Stimulated activated CD4-positive, alpha-beta T cell treated with anti-CD3 and anti-CD28 coated beads, Interleukin-4, amount 100 ng/mL, for 1 hour (primary cell): Measurements from ENCODE around the gene TCHH.
A peak's percentile ranks its signal among the peaks of the same experiment; 100 is the strongest.
"Not testable (repeated sequence)": the region's sequence is repeated elsewhere in the genome, so short reads cannot be mapped to it uniquely, and the experiment has no call there.

Experiments
- DNase-seq: peaks from one replicate; pipeline ENCODE4 v3.0.0-alpha.2; 2020

TCHH gene

DNA sequence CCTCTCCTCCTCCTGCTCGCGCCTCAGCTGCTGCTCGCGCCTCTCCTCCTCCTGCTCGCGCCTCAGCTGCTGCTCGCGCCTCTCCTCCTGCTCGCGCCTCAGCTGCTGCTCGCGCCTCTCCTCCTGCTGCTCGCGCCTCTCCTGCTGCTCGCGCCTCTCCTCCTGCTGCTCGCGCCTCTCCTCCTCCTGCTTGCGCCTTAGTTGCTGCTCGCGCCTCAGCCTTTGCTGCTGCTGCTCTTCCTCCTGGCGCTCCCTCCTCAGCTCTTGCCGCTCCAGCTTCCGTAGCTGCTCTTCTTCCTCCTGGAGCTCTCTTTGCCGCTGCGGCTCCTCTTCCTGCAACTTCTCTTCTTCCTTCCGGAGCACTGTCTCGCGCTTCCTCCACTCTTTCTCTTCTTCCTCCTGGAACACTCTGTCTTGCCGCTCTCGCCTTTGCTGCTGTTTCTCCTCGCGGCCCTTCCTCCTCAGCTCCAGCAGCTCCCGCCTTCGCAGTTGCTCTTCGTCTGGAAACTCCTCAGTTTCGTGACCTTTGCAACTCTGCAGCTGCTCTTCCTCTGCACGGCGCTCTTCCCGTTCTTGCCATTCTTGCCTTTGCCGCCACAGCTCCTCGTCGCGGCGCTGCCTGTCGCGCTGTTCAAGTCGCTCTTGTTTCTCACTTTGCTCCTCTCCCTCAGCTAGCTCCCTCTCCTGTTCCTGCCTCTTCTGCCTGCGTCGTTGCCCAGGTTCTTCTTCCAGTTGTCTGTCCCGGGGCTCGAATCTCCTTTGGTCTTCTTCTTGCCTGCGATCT lies 3.0 kb downstream of the TCHH start:
- DNase-seq = peak; percentile 7

DNA sequence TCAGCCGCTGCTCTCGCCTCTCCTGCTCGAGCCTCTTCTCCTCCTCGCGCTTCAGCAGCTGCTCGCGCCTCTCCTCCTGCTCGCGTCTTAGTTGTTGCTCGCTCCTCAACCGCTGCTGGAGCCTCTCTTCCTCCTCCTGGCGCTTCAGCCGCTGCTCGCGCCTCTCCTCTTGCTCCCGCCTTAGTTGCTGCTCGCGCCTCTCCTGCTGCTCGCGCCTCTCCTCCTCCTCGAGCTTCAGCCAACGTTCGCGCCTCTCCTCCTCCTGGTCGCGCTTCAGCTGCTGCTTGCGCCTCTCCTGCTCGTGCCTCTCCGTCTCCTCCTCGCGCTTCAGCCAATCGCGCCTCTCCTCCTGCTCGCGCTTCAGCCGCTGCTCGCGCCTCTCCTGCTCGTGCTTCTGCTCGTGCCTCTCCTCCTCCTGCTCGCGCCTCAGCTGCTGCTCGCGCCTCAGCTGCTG lies 3.7 kb downstream of the TCHH start:
- peak; percentile 11 for DNase-seq

DNA sequence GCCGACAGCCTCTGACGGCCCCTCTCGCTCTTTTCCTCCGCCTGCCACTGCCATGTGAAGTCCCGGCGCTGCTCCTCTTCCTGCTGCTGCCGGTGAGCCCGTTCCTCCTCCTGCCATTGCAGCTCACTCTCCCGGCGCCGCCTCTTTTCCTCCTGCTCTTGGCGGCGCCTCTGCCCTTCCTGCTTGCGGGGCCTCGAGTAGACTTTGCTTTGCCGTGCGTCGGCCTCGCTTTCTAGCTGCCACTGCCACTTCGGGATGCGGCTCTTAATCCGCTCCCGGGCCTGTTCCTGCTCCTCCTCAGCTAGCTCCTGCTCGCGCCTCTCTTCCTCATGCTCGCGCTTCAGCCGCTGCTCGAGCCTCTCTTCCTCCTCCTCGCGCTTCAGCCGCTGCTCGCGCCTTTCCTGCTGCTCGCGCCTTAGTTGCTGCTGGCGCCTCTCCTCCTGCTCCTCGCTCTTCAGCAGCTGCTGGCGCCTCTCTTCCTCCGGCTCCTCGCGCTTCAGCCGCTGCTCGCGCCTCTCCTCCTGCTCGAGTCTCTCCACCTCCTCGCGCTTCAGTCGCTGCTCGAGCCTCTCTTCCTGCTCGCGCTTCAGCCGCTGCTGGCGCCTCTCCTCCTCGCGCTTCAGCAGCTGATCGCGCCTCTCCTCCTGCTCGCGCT lies 4.3 kb downstream of the TCHH start:
- DNase-seq = peak; percentile 29

DNA sequence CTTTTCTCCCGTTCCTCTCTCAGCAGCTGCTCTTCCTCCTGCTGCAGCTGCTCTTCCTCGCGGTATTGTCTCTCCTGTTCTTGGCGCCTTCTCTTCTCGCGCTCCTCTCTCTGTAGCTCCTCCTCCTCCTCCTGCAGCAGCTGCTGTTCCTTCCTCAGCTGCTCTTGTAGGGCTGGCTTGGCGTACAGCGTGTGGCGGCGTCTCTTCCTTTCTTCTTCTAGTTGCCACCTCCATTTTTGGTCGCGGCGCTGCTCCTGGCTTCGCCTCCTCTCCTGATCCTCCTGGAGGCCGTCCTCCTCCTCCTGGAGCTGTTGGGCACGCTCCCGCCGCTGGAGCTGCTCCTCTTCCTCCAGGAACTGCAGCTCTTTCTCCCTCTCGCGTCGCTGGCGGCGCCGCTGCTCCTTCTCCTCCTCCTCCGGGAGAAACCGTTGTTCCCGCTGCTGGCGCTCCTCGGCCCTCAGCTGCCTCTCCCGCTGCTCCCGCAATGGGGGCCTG lies 4.8 kb downstream of the TCHH start:
- peak; percentile 25 for DNase-seq

DNA sequence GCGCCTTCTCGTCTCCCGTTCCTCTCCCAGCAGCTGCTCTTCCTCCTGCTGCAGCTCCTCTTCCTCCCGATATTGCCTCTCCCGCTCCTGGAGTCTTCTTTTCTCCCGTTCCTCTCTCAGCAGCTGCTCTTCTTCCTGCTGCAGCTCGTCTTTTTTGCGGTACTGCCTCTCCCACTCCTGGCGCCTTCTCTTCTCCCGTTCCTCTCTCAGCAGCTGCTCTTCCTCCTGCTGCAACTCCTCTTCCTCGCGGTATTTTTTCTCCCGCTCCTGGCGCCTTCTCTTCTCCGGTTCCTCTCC lies 5.3 kb downstream of the TCHH start:
- DNase-seq = no peak

DNA sequence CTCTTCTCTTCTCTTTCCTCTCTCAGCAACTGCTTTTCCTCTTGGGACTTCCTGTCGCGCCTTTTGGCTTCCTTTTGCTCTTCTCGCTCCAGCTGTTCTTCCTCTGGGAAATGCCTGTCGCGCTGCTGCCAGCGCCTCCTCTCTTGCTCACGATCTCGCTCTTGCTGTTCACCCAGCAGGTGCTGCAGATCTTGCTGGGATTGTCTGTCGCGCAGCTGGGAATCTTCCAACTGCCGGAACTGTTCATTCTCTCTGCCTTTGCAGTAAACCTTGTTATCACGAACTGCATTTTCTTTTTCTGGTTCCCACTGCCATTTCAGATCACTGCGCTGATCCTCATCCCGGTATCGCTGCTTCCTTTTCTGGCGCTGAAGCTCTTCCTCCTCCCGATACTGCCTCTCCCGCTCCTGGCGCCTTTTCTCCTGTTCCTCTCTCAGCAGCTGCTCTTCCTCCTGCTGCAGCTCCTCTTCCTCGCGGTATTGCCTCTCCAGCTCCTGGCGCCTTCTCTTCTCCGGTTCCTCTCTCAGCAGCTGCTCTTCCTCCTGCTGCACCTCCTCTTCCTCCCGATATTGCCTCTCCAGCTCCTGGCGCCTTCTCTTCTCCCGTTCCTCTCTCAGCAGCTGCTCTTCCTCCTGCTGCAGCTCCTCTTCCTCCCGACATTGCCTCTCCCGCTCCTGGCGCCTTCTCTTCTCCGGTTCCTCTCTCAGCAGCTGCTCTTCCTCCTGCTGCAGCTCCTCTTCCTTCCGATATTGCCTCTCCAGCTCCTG lies 5.8 kb downstream of the TCHH start:
- no peak for DNase-seq

DNA sequence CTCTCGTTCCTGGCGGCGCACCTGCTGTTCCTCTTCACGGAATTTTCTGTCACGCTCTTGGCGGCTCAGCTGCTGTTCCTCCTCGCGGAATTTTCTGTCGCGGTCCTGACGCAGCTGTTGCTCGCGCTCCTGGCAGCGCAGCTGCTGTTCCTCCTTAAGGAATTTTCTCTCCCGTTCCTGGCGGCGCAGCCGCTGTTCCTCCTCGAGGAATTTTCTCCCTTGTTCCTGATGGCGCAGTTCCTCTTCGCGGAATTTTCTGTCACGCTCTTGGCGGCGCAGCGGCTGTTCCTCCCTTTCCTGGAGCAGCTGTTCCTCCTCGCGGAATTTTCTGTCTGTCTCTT lies 6.4 kb downstream of the TCHH start:
- DNase-seq = no peak

DNA sequence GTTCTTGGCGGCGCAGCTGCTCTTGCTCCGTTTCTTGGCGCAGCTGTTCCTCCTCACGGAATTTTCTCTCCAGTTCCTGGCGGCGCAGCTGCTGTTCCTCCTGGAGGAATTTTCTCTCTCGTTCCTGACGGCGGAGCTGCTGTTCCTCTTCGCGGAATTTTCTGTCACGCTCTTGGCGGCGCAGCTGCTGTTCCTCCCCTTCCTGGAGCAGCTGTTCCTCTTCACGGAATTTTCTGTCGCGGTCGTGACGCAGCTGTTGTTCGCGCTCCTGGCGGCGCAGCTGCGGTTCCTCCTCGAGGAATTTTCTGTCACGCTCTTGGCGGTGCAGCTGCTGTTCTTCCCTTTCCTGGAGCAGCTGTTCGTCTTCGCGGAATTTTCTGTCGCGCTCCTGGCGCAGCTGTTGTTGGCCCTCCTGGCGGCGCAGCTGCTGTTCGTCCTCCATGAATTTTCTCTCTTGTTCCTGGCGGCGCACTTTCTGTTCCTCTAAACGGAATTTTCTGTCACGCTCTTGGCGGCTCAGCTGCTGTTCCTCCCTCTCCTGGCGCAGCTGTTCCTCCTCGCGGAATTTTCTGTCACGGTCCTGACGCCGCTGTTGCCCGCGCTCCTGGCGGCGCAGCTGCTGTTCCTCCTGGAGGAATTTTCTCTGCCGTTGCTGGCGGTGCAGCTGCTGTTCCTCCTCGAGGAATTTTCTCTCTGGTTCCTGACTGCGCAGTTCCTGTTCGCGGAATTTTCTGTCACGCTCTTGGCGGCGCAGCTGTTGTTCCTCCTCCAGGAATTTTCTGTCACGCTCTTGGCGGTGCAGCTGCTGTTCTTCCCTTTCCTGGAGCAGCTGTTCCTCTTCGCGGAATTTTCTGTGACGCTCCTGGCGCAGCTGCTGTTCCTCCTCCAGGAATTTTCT lies 7.0 kb downstream of the TCHH start:
- DNase-seq = no peak

DNA sequence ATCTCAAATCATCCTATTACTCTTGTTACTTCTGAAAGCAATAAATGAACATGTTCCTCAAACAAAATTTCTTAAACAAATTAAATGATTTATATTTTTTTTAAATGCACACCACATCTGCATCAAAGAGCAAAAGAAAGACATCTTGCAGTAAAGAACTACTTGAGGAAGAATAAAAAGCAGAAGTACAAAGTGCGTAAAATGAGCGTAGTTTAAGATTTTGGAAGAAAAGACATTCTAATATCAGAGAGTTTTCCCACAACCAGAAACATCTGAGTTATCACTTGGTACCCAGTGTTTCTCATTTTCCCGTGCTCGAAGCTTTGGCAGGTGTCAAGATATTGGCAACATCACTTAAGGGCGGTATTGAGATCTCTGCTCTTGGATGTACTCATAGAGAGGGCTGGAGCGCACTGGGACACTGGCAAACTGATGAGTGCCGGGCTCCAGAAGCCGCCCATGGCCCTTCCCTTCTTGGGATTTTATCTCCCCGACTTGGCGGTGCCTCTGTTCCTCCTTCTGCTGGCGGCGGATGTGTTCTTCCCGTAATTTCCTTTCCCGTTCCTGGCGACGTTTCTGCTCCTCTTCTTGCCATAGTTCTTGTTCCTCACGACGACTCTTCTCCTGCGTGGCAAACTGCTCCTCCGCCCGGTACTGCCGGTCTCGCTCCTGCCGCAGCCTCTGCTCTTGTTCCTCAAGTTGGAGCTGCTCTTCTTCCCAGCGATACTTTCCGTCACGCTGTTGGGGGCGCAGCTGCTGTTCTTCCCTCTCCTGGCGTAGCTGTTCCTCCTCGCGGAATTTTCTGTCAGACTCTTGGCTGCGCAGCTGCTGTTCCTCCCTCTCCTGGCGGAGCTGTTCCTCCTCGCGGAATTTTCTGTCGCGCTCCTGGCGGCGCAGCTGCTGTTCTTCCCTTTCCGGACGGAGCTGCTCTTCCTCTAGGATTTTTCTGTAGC lies 7.9 kb downstream of the TCHH start:
- DNase-seq = no peak

DNA sequence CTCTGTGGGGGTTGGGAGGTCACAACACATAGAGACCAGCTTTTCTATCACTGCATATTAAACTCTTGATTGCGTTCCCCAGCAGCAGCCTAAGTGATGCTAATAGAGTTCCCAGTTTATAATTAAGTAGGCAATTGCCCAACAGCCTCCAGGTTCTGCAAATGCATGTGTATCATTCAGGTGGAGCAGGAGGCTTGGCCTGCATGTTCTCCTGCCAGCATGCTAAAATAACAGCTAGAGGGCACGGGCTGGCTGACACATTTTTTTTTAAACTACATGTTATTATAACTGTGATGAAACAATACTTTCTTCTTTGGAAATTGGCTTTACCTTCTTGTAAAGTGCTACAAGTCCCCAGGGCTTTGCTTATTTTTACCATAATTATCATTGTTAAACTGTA lies 10.4 kb downstream of the TCHH start:
- DNase-seq = no peak

DNA sequence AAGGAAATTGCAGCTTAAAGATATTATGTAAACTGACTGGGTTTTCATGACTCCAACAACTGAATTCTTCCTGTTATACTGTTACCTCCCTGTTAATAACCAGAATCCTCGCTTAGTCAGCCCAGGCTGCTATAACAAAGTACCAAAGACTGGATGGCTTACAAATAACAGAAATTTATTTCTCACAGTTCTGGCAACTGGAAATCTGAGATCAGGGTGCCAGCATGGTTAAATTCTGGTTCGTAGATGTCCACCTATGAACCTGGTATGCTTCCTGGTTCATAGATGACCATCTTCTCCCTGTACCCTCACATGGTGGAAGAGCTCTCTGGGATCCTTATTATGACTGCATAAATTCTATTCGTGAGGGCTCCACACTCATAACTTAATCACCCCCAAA lies 18.3 kb downstream of the TCHH start:
- DNase-seq = no peak

DNA sequence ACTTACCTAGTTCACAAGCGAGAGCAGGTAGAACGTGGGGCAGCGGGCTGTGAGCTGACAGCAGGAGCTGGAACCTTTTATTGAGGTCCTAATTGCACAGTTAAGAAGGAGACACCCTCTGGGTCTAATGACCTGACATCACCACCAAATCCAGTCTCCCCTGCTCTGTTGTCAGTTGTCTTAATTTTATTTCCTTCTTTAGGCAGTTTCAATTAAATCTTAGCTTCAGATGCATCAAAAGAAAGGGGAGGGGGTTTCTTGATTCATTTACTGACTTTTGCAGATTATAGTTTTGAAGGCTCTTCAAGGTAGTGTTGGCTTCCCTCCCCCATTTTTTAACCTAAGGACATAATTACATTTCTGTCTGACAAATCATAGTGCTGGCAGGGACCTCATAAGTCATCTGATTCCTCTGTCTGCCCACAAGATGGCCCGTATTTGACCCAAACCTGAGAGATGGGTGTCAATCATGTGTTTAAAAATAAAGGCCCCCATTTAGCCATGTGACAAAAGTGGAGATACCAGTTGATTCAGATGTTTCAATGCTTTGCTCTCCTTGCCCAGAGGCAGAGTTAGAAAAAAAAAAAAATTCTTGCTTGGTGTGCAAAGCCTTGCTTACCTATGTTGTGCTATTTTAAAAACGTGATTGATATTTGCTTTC lies 26.1 kb downstream of the TCHH start, which contains the start of gene TCHHL1:
TCHHL1 (minus strand) TSS at position 51 of the 661 bp plus-strand sequence. CDS start 921 bp downstream, outside the sequence.
- DNase-seq = no peak

DNA sequence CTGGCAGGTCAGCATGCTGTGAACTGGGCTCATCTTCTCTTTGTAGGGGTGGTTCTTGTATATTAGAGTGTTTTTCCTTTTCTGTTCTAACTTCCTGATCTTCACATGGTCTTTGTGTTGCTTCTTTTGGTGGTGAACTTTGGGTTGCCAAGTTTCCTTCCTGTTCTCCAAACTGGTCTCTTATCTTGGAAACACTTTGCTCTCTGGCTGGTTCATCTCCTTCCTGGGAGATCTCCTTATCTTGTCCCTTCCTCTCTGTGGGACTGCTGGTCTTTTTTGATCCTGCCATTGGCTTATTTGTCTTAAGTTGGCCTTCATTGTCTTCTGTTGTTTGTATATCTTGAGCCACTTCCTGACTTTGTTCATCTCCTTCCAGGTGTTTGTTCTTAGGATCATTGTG lies 28.5 kb downstream of the TCHH start:
- DNase-seq = no peak

DNA sequence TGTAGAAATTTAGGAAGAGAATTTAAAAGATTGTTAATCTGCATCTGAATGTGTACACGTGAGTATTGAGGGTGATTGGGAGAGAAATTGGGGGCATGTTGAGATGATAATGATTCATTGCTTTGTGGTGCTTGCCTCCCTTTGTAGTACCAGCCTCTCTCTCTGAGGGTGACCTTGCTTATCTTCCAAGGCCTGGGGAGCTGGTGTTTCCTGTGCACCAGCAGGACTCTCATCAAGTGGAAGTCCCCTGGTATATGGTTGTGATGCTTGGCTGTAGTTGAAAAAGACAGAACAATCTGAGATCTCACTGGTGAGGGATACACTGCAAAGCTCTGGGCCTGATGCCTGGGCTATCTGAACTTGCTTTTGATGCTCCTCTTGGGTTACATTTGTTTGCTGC lies 30.4 kb downstream of the TCHH start:
- no peak for DNase-seq

DNA sequence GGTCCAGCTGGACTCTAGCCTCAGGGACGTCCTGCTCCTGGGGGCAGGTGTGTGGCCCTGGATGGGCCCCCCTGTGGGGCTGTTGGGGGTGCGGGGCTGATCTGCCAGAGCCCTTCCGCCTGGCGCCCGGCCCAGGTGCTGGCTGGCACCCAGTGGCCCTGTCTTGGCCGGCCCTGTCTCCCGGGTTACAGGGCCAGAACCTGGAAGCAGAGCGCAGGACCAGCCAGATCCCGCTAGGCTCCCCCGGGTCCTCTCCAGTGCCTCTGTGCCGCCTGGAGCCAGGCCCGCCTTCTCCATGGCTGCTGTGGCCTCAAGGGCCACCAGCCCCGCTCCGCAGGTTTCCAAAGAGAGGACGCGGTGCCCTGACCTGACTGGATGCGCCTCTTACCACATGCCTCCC lies 34.2 kb downstream of the TCHH start:
- DNase-seq = not testable (repeated sequence)

DNA sequence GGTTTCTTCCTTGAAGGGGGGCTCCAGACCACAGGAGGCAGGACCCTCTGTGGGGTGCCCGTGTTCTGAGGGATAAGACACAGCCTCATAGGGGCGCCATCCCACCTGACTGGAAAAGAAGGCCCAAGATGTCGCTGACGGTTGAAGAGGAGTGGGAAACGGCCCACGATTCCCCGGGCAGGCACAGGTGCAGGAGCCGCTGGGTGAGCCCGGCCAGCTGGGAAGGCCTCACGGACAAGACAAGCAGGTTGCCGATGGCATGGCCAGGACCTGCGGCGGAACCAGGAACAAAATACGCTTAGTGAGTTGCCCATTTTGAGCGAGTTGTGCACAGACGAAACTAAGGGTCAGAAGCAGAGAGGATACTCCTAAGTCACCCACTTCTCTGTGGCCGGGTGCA lies 34.8 kb downstream of the TCHH start:
- DNase-seq = not testable (repeated sequence)

DNA sequence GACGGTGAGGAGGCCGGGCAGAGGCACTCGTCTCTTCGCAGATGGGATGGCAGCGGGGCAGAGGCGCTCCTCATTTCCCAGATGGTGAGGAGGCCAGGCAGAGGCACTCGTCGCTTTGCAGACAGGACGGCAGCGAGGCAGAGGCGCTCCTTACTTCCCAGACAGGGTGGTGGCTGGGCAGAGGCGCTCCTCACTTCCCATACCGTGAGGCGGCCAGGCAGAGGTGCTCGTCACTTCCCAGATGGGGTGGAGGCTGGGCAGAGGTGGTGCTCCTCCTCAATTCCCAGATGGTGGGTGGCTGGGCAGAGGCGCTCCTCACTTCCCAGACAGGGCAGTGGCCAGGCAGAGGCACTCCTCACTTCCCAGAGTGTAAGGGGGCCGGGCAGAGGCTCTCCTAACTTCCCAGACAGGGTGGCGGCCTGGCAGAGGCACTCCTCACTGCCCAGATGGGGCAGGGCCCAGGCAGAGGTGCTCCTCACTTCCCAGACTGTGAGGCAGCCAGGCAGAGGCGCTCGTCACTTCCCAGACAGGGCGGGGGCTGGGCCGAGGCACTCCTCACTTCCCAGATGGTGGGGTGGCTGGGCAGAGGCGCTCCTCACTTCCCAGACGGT lies 36.3 kb downstream of the TCHH start:
- DNase-seq = no peak

DNA sequence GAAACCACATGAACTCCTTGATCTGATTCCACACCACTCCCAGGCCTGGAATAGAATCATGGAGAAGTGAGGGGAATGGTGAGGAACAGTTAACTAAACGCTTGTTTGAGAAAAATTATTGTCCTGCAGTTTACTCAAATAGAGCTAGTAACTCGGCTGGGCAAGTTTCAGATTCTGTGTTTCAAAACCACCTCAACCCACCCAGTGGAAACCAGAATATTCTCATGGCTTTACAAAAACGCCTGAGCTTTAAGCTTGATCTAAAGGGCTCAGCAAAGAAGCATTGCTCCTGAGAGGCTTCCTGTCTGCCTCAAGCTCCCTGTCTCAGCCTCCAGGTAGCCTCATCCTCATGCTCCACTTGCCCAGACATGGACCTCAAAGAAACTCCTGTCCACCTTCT lies 42.9 kb downstream of the TCHH start:
- DNase-seq = no peak

DNA sequence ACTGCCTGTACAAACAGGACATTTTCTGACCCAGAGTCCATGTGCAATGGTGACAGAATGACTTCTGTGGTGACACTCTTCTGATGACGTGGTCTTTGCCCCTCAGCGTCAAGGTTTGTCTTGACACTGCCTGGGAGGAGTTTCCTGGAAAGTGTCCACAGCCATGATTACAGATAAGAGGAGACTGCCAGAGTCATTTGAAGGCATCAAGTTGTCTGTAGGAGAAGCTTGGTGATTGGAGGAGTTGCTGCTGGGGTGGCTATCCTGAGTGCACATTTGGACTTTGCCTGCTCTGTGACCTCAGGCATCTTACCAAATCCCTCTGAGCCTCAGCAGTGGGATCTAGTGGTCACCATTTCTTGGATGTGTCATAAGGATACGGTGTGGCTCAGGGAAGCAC lies 44.1 kb downstream of the TCHH start:
- no peak for DNase-seq

DNA sequence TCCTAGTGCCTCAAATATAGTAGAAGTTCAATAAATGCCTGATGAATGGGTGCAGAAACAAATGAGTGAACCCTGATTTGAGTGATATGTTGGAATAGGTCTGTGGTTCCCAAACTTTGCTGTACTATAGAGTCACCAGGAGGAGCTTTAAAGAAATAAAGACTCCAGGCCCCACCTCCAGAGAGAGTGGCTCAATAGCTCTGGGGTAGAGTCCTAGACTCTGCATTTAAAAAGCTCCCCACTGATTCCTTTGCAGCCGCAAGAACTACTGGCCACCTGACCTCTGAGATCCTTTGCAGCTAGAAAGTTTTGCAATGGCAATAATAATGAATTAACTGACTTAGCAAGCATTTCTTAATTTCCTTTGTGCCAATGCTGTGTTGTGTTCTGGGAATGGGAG lies 47.3 kb downstream of the TCHH start:
- DNase-seq = no peak

DNA sequence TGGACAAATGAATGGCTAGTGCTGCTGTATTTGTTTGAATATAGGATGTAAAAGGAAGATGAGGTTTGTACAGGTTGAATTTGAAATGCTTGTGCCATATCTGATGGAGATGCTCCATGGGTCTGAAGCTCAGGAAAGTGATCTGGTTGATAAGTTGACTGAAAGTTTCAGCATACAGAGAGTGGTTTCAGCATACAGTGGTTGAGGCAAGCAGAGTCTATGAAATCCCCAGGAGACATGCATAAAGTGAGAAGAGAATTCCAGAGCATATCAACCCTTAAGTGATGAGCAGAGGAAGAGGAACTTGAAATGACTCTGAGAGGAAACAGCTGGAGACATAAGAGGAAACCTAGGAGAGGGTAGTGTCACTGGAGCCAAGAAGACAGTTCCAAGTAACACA lies 48.1 kb downstream of the TCHH start:
- DNase-seq = no peak
